A549 (cell line): ENCODE data around the gene CTBP2. TPM values are rescaled to one million over a fixed set of nuclear protein-coding genes. Genes with fewer than 3 reads are reported as not detected.

Experiments used
- ATAC-seq, 2 experiments: fragments of 200-7000 bp in 1 of 2; fragments of >200 bp in 1 of 2; cut with Nextera tagmentation in 1 of 2; cut with Tn5 transposase in 1 of 2; 3 replicates each; pipeline versions ENCODE4 v1.8.0 to v1.9.1; 2018 to 2020; ENCODE audit warnings: mild to moderate bottlenecking in 1 of 2, moderate library complexity in 1 of 2
- CTCF ChIA-PET: fragments of 300-600 bp; sonication (Branson Sonifier 250); formaldehyde crosslinking; extraction: SDS; loops from one replicate; lab custom pipeline; 2021; ENCODE audit warnings: antibody characterized with exemption, inconsistent platforms; lab: Yijun Ruan, JAX
- POLR2A ChIA-PET: fragments of 350-600 bp; formaldehyde crosslinking; extraction: SDS; loops from one replicate; lab custom pipeline; 2021; ENCODE audit warnings: antibody characterized with exemption, inconsistent platforms; lab: Yijun Ruan, JAX
- DNase-seq, 2 experiments: peaks; one replicate each; pipeline versions ENCODE4 v3.0.0 to v3.0.0-alpha.2; 2011 to 2016; ENCODE audit warnings: low read depth in 1 of 2, low spot score in 1 of 2
- FAIRE-seq: peaks from 2 replicates; lab custom pipeline; 2011; peaks lifted over from hg19 to GRCh38; lab: Jason Lieb, UNC
- H3K27ac ChIP-seq, 2 experiments: fragments of >200 bp; sonication (Bioruptor Twin); formaldehyde crosslinking; 3 replicates each; pipeline ENCODE4 v1.5.1; 2016 to 2017
- H3K4me1 ChIP-seq: fragments of >200 bp; sonication (Bioruptor Twin); formaldehyde crosslinking; 3 replicates; pipeline ENCODE4 v1.6.1; 2016
- H3K4me2 ChIP-seq: fragments of >200 bp; sonication (Bioruptor Twin); formaldehyde crosslinking; 3 replicates; pipeline ENCODE4 v1.6.1; 2016
- H3K4me3 ChIP-seq: fragments of >200 bp; sonication (Bioruptor Twin); formaldehyde crosslinking; 3 replicates; pipeline ENCODE4 v1.5.1; 2016
- H3K9me3 ChIP-seq: fragments of >200 bp; sonication (Bioruptor Twin); formaldehyde crosslinking; 3 replicates; pipeline ENCODE4 v1.6.1; 2016
- BHLHE40 ChIP-seq: IDR thresholded peaks from 2 replicates; pipeline ENCODE4 v1.6.1; 2012; ENCODE audit warnings: low read depth, low read length, inconsistent platforms
- CHD4 ChIP-seq: fragments of 200-600 bp; sonication (generic); IDR thresholded peaks from 2 replicates; pipeline ENCODE4 v1.6.1; 2016; ENCODE audit warnings: antibody characterized with exemption, mild to moderate bottlenecking, borderline replicate concordance
- EHF ChIP-seq: fragments of 250-450 bp; sonication (Bioruptor Pico); IDR thresholded peaks from 2 replicates; pipeline ENCODE4 v1.5.0; 2020; ENCODE audit warnings: mild to moderate bottlenecking
- FOXS1 ChIP-seq: fragments of 250-450 bp; sonication (Bioruptor Pico); IDR thresholded peaks from 2 replicates; pipeline ENCODE4 v1.5.0; 2020; ENCODE audit warnings: mild to moderate bottlenecking, moderate library complexity
- JUN ChIP-seq, 2 experiments: fragments of >200 bp; sonication (Bioruptor Twin); formaldehyde crosslinking; IDR thresholded peaks; 2 replicates in 1 of 2; 3 replicates in 1 of 2; pipeline ENCODE4 v1.6.1; 2016 to 2017
- MYC ChIP-seq: IDR thresholded peaks from 2 replicates; pipeline ENCODE4 v1.6.1; 2012; ENCODE audit warnings: mild to moderate bottlenecking, inconsistent platforms, low read length, improper control_type of control experiment, borderline replicate concordance
- PHF8 ChIP-seq: fragments of 200-600 bp; sonication (generic); IDR thresholded peaks from 2 replicates; pipeline ENCODE4 v1.6.1; 2016; ENCODE audit warnings: low read depth, mild to moderate bottlenecking, antibody characterized with exemption, moderate library complexity, borderline replicate concordance
- POLR2A ChIP-seq: IDR thresholded peaks from 2 replicates; pipeline ENCODE4 v1.6.1; 2012; ENCODE audit warnings: mild to moderate bottlenecking, low read length
- POLR2AphosphoS2 ChIP-seq: conservative IDR thresholded peaks from 2 replicates; pipeline ENCODE4 v1.6.1; 2012; ENCODE audit warnings: low read length, improper control_type of control experiment, inconsistent platforms
- RAD21 ChIP-seq, 2 experiments: fragments of >200 bp in 1 of 2; sonication (Bioruptor Twin) in 1 of 2; formaldehyde crosslinking in 1 of 2; IDR thresholded peaks in 1 of 2; conservative IDR thresholded peaks in 1 of 2; 2 replicates in 1 of 2; 3 replicates in 1 of 2; pipeline ENCODE4 v1.6.1; 2012 to 2018; ENCODE audit warnings: inconsistent platforms in 1 of 2
- RARB ChIP-seq: fragments of 250-450 bp; sonication (Bioruptor Pico); IDR thresholded peaks from 2 replicates; pipeline ENCODE4 v1.8.0; 2021; ENCODE audit warnings: mild to moderate bottlenecking, moderate library complexity
- RCOR1 ChIP-seq: fragments of 150-350 bp; IDR thresholded peaks from 2 replicates; pipeline ENCODE4 v1.6.1; 2014; ENCODE audit warnings: antibody characterized with exemption, low read length, low read depth
- RFX5 ChIP-seq: fragments of 450-650 bp; IDR thresholded peaks from 2 replicates; pipeline ENCODE4 v1.7.1; 2014; ENCODE audit warnings: antibody characterized with exemption, mild to moderate bottlenecking, moderate library complexity
- SMC3 ChIP-seq: fragments of >200 bp; sonication (Bioruptor Twin); formaldehyde crosslinking; IDR thresholded peaks from 3 replicates; pipeline ENCODE4 v1.6.1; 2018; ENCODE audit warnings: inconsistent platforms
- ZC3H11A ChIP-seq: fragments of 450-650 bp; IDR thresholded peaks from 2 replicates; pipeline ENCODE4 v1.6.1; 2014; ENCODE audit warnings: antibody characterized with exemption, mild to moderate bottlenecking
- ZNF302 ChIP-seq: fragments of 250-450 bp; sonication (Bioruptor Pico); IDR thresholded peaks from 2 replicates; pipeline ENCODE4 v1.9.0; 2021; ENCODE audit warnings: inconsistent platforms, mild to moderate bottlenecking, moderate library complexity
- ZSCAN20 ChIP-seq: fragments of 250-450 bp; sonication (Bioruptor Pico); IDR thresholded peaks from 2 replicates; pipeline ENCODE4 v1.8.0; 2022; ENCODE audit warnings: mild to moderate bottlenecking, moderate library complexity
- WGBS: methylation state at CpG from one replicate; pipeline ENCODE4 v1.1.6; 2017; ENCODE audit errors: missing lambda C conversion rate; 5-methylcytosine and 5-hydroxymethylcytosine counted together
- polyA plus RNA-seq, 4 experiments: library from polyadenylated mRNA; depleted of rRNA in 3 of 4; stranded (reverse); fragments of >200 nt; fragmentation: RNase III in 1 of 4; extraction: RNeasy Plus Mini Kit Qiagen cat#74134 plus additional on column Dnase treatment in 1 of 4; gene quantifications; 2 replicates in 3 of 4; 3 replicates in 1 of 4; pipeline ENCODE4 v1.2.3, GENCODE V29; 2011 to 2017
- TF ChIP-seq, protein P1 (sequence below): fragments of 200-600 bp; sonication (generic); IDR thresholded peaks from 2 replicates; pipeline ENCODE4 v1.6.1; 2016; ENCODE audit warnings: antibody characterized with exemption, mild to moderate bottlenecking, moderate library complexity
- TF ChIP-seq, protein P2 (sequence below): IDR thresholded peaks from 2 replicates; pipeline ENCODE4 v1.6.1; 2012
- TF ChIP-seq, protein P3 (sequence below): fragments of >200 bp; sonication (Bioruptor Twin); formaldehyde crosslinking; IDR thresholded peaks from 2 replicates; pipeline ENCODE4 v1.6.1; 2016
- TF ChIP-seq, protein P4 (sequence below): IDR thresholded peaks from 2 replicates; pipeline ENCODE4 v1.6.1; 2012
- TF ChIP-seq, protein P5 (sequence below): fragments of >200 bp; sonication (Bioruptor Twin); formaldehyde crosslinking; IDR thresholded peaks from 3 replicates; pipeline ENCODE4 v1.5.1; 2016
- TF ChIP-seq, protein P6 (sequence below): fragments of 450-650 bp; IDR thresholded peaks from 2 replicates; pipeline ENCODE4 v1.6.1; 2014; ENCODE audit warnings: antibody characterized with exemption
- TF ChIP-seq, protein P7 (sequence below): fragments of >200 bp; sonication (Bioruptor Twin); formaldehyde crosslinking; IDR thresholded peaks from 3 replicates; pipeline ENCODE4 v1.6.1; 2016

The CTBP2 gene
- polyA plus RNA-seq, 2 of the 4 experiments (the other 2 are of a cell fraction) = 74.9 to 78.9 TPM

DNA sequence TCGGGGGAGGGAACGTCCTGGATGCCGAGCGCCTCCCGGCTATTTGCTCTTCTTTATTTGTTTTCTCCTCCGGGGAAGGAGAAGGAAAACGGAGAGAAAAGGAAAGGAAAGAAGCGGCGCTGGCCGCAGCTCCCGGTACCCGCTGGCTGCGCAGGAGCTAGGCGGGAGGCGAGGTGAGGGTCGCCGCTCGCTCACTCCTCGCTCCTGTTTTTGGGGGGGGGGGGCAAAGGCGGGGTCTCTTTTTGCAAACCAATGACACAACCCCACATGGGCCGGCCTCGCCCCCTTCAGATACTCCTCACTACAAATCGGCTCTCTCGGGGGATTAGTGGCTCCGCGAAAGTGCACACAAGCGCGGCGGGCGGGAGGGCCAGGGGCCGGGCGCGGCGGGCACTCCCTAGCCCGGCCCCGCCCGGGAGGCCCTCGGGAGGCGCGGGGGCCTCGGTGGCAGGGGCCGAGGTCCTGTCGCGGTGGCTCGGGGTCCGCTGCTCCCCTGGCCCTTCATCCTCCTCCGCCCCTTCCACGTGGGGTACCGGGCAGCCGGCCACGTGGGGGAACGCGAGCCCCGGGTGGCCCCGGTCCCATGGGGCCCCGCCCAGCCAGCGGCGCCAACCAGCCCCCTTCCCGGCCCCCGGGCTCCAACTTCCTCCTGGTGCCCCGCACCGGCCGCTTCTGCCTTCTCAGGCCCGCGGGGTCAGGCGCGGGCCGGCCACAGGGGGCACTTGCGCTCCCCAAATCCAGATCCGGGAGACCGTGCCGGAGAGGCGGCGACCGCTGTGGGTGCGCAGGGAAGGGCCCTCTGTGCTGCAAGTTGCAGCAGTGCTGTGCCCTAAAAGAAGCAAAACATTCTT lies 718 bp upstream of the CTBP2 start:
- DNase-seq (peak; percentile 93 to 94), FAIRE-seq (no peak), ATAC-seq (peak; percentile 80 to 91)
- POLR2A ChIA-PET = interaction anchor here (0.6 to 1.4 kb wide), 12 partner anchors 12 to 625 kb away, joined by 3 to 10 read pairs (median 6); partner anchors contain the start of gene EDRF1
- Histone ChIP-seq H3K27ac (peak overlapping the region; percentile 94 to 99), H3K4me3 (peak overlapping the region; percentile 92), H3K4me2 (peak overlapping the region; percentile 96), H3K4me1 (peaks cover 28% of the 10 kb centered on the region), H3K9me3 (no peaks in the 10 kb centered on the region)
- TF ChIP-seq, protein P1, sequence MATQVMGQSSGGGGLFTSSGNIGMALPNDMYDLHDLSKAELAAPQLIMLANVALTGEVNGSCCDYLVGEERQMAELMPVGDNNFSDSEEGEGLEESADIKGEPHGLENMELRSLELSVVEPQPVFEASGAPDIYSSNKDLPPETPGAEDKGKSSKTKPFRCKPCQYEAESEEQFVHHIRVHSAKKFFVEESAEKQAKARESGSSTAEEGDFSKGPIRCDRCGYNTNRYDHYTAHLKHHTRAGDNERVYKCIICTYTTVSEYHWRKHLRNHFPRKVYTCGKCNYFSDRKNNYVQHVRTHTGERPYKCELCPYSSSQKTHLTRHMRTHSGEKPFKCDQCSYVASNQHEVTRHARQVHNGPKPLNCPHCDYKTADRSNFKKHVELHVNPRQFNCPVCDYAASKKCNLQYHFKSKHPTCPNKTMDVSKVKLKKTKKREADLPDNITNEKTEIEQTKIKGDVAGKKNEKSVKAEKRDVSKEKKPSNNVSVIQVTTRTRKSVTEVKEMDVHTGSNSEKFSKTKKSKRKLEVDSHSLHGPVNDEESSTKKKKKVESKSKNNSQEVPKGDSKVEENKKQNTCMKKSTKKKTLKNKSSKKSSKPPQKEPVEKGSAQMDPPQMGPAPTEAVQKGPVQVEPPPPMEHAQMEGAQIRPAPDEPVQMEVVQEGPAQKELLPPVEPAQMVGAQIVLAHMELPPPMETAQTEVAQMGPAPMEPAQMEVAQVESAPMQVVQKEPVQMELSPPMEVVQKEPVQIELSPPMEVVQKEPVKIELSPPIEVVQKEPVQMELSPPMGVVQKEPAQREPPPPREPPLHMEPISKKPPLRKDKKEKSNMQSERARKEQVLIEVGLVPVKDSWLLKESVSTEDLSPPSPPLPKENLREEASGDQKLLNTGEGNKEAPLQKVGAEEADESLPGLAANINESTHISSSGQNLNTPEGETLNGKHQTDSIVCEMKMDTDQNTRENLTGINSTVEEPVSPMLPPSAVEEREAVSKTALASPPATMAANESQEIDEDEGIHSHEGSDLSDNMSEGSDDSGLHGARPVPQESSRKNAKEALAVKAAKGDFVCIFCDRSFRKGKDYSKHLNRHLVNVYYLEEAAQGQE = no peak
- TF ChIP-seq FOXS1 (no peak), EHF (CRISPR knock-in tag) (0 out of 2 replicates have a peak, but pooled peaks have one; percentile 60), POLR2A (peak; percentile 51), ZSCAN20 (no peak), JUN (IDR thresholded peaks at IDR 0.05) (peak; percentile 56 to 74; a peak in 3 of 5 replicates), RFX5 (0 out of 2 replicates have a peak, but pooled peaks have one; percentile 15), CHD4 (no peak), PHF8 (peak; percentile 45; the same call in 1 of the 2 replicates), RAD21 (conservative IDR thresholded peaks at IDR 0.05 in 1 of 2, IDR thresholded peaks at IDR 0.05 in 1 of 2) (peak; percentile 42 to 75), SMC3 (peak; percentile 64), RARB (CRISPR knock-in tag) (0 out of 2 replicates have a peak, but pooled peaks have one; percentile 38), BHLHE40 (no peak), ZC3H11A (no peak), POLR2AphosphoS2 (no peak), ZNF302 (CRISPR knock-in tag) (no peak), RCOR1 (no peak), MYC (peak; percentile 93)
- TF ChIP-seq, protein P2, sequence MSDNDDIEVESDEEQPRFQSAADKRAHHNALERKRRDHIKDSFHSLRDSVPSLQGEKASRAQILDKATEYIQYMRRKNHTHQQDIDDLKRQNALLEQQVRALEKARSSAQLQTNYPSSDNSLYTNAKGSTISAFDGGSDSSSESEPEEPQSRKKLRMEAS = peak; percentile 91
- TF ChIP-seq, protein P3, sequence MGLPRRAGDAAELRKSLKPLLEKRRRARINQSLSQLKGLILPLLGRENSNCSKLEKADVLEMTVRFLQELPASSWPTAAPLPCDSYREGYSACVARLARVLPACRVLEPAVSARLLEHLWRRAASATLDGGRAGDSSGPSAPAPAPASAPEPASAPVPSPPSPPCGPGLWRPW = no peak
- TF ChIP-seq, protein P4, sequence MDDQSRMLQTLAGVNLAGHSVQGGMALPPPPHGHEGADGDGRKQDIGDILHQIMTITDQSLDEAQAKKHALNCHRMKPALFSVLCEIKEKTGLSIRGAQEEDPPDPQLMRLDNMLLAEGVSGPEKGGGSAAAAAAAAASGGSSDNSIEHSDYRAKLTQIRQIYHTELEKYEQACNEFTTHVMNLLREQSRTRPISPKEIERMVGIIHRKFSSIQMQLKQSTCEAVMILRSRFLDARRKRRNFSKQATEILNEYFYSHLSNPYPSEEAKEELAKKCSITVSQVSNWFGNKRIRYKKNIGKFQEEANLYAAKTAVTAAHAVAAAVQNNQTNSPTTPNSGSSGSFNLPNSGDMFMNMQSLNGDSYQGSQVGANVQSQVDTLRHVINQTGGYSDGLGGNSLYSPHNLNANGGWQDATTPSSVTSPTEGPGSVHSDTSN = 0 out of 2 replicates have a peak, but pooled peaks have one; percentile 11
- TF ChIP-seq, protein P5, sequence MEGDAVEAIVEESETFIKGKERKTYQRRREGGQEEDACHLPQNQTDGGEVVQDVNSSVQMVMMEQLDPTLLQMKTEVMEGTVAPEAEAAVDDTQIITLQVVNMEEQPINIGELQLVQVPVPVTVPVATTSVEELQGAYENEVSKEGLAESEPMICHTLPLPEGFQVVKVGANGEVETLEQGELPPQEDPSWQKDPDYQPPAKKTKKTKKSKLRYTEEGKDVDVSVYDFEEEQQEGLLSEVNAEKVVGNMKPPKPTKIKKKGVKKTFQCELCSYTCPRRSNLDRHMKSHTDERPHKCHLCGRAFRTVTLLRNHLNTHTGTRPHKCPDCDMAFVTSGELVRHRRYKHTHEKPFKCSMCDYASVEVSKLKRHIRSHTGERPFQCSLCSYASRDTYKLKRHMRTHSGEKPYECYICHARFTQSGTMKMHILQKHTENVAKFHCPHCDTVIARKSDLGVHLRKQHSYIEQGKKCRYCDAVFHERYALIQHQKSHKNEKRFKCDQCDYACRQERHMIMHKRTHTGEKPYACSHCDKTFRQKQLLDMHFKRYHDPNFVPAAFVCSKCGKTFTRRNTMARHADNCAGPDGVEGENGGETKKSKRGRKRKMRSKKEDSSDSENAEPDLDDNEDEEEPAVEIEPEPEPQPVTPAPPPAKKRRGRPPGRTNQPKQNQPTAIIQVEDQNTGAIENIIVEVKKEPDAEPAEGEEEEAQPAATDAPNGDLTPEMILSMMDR = peak; percentile 52
- TF ChIP-seq, protein P6, sequence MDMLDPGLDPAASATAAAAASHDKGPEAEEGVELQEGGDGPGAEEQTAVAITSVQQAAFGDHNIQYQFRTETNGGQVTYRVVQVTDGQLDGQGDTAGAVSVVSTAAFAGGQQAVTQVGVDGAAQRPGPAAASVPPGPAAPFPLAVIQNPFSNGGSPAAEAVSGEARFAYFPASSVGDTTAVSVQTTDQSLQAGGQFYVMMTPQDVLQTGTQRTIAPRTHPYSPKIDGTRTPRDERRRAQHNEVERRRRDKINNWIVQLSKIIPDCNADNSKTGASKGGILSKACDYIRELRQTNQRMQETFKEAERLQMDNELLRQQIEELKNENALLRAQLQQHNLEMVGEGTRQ = peak; percentile 72
- TF ChIP-seq, protein P7, sequence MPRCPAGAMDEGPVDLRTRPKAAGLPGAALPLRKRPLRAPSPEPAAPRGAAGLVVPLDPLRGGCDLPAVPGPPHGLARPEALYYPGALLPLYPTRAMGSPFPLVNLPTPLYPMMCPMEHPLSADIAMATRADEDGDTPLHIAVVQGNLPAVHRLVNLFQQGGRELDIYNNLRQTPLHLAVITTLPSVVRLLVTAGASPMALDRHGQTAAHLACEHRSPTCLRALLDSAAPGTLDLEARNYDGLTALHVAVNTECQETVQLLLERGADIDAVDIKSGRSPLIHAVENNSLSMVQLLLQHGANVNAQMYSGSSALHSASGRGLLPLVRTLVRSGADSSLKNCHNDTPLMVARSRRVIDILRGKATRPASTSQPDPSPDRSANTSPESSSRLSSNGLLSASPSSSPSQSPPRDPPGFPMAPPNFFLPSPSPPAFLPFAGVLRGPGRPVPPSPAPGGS = peak; percentile 77; the same call in 2 of the 3 replicates
- 2% methylated on average over 21 of the region's 76 CpGs for WGBS
- CTCF ChIA-PET = interaction anchor here (0.5 to 1.5 kb wide), 11 partner anchors 8 to 603 kb away, joined by 3 to 6 read pairs (median 4); no protein-coding TSS in a partner anchor
